Measurements from ENCODE around the gene MRAP.

Gene MRAP

DNA sequence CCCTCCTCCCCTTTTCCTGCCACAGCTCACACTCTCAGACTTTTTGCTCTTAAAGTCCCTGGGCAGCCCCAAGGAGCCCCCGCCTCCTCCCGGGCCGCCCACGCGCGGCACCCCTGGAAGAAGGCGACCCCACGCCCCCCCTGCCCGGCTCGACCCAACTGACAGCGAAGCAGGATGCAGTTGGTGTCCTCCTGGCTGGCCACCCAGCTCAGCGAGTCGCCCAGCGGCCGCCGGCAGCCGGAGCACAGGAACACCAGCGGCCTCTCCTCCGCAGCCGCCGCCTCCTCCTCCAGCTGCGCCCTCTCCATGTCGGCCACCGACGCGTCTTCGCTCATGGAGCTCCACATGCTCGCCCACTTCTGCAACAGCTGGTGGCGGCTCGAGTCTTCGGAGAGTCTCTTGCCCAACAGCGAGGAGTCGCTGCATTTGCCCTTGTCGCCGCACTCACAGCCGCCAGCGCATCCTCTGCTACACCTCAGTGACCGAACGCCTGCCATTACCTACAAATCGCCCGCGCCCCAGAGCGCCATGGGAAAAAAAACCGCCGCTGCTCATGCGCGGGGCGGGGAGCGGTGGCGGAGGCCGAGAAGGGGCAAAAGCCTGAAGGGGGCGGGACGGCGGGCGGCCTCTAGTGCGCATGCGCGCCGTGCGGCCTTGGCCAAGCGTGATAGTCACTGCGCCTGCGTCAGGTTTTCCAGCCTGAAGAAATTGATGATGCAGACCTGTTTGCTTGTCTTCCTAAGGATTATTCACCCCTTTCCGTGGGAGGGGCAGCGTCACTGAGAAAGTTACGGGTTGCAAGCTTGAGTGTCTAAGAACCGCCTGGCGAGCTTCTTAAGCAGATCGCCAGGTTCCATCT lies 19.9 kb upstream of the MRAP start, which contains the start of gene MIS18A:
TSS of gene MIS18A (minus strand) at position 532 of the 859 bp plus-strand sequence. CDS start at position 497, 35 bp downstream.
- H3K4me3 ChIP-seq (ENCODE audit: control insufficient read depth, low read depth, low read length) = peak within 1 kb of the TSS; percentile 91
- TF ChIP-seq CTCF (IDR thresholded peaks at IDR 0.05; ENCODE audit: control insufficient read depth, insufficient read depth, low read depth, low read length, missing control alignments) = no peak
- DNase-seq (ENCODE audit: low read depth) = peak; percentile 80

DNA sequence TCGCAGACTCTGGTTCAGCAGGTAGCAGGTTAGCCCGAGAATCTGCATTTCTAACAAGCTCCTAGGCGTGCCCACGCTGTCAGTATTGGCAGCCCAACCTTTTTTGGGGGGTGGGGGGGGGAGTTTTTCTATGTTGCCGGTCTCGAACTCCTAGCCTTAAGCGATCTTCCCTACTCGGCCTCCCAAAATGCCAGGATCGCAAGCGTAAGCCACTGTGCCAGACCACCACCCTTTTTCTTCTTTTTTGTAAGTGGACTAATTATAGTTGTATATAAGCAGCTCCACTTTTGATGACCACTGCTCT lies 19.3 kb upstream of the MRAP start:
- TF ChIP-seq CTCF (IDR thresholded peaks at IDR 0.05; ENCODE audit: control insufficient read depth, insufficient read depth, low read depth, low read length, missing control alignments) = no peak
- peak overlapping the region; percentile 91 for H3K4me3 ChIP-seq (ENCODE audit: control insufficient read depth, low read depth, low read length)
- DNase-seq (ENCODE audit: low read depth) = no peak

- no peak overlapping the region for H3K4me3 ChIP-seq (ENCODE audit: control insufficient read depth, low read depth, low read length)
- no peak for TF ChIP-seq CTCF (IDR thresholded peaks at IDR 0.05; ENCODE audit: control insufficient read depth, insufficient read depth, low read depth, low read length, missing control alignments)
- DNase-seq (ENCODE audit: low read depth) = no peak
These were observed 17.1 kb upstream of the MRAP start for GRCh38 chr21:32281531-32281930.

DNA sequence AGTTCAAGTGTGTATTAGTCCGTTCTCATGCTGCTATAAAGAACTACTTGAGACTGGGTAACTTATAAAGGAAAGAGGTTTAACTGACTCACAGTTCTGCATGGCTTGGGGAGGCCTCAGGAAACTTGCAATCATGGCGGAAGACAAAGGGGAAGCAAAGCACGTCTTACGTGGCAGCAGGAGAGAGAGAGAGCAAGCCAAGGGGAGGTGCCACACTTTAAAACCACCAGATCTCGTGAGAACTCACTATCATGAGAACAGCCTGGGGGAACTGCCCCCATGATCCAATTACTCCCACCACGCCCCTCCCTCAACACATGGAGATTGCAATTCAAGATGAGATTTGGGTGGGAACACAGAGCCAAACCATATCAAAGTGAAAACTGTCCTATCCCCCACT lies 15.7 kb upstream of the MRAP start:
- no peak overlapping the region for H3K4me3 ChIP-seq (ENCODE audit: control insufficient read depth, low read depth, low read length)
- TF ChIP-seq CTCF (IDR thresholded peaks at IDR 0.05; ENCODE audit: control insufficient read depth, insufficient read depth, low read depth, low read length, missing control alignments) = no peak
- no peak for DNase-seq (ENCODE audit: low read depth)

GRCh38 chr21:32285476-32285875 lies 13.2 kb upstream of the MRAP start:
- TF ChIP-seq CTCF (IDR thresholded peaks at IDR 0.05; ENCODE audit: control insufficient read depth, insufficient read depth, low read depth, low read length, missing control alignments) = no peak
- H3K4me3 ChIP-seq (ENCODE audit: control insufficient read depth, low read depth, low read length) = no peak overlapping the region
- no peak for DNase-seq (ENCODE audit: low read depth)

DNA sequence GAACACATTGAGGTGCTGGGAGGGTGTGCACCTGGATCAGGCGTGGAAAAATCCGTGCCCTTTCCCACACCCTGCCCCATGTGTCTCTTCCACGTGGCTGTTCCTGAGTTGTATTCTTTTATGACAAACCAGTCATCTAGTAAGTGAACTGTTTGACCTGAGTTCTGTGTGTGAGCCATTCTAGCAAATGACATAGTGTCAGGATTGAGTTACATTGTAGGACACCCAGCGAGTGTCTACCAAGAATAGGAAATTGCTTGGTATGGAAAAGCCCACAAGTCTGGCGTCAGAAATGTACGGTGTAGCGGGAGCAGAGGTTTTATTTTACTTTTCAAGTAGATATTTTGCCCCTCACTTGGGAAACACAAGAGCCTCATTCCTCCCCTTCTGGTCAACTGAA lies 1.2 kb upstream of the MRAP start:
- H3K4me3 ChIP-seq (ENCODE audit: control insufficient read depth, low read depth, low read length) = no peak overlapping the region
- no peak for TF ChIP-seq CTCF (IDR thresholded peaks at IDR 0.05; ENCODE audit: control insufficient read depth, insufficient read depth, low read depth, low read length, missing control alignments)
- DNase-seq (ENCODE audit: low read depth) = no peak
